NB4 (cell line): Measurements from ENCODE around the gene OTUD5.
A peak's percentile ranks its signal among the peaks of the same experiment; 100 is the strongest.

Experiments used
- DNase-seq: peaks from one replicate; pipeline ENCODE4 v3.0.0; 2010; ENCODE audit warnings: low read depth
- H3K4me3 ChIP-seq: one replicate; pipeline ENCODE4 v1.5.1; 2011; ENCODE audit warnings: mild to moderate bottlenecking, low read depth, low read length, moderate library complexity
- MYC ChIP-seq: IDR thresholded peaks from 2 replicates; pipeline ENCODE4 v1.6.1; 2011; ENCODE audit warnings: low read depth, low read length
- POLR2A ChIP-seq: IDR thresholded peaks from 2 replicates; pipeline ENCODE4 v1.6.1; 2011; ENCODE audit warnings: mild to moderate bottlenecking; ENCODE audit not compliant: insufficient read length; ENCODE audit errors: extremely low read depth
- TF ChIP-seq, protein P1 (sequence below): IDR thresholded peaks from 2 replicates; pipeline ENCODE4 v1.6.1; 2011; ENCODE audit warnings: low read depth, low read length
- TF ChIP-seq, protein P2 (sequence below): IDR thresholded peaks from one replicate; pipeline ENCODE4 v1.5.1; 2012; ENCODE audit warnings: low read depth, low read length

Gene OTUD5

DNA sequence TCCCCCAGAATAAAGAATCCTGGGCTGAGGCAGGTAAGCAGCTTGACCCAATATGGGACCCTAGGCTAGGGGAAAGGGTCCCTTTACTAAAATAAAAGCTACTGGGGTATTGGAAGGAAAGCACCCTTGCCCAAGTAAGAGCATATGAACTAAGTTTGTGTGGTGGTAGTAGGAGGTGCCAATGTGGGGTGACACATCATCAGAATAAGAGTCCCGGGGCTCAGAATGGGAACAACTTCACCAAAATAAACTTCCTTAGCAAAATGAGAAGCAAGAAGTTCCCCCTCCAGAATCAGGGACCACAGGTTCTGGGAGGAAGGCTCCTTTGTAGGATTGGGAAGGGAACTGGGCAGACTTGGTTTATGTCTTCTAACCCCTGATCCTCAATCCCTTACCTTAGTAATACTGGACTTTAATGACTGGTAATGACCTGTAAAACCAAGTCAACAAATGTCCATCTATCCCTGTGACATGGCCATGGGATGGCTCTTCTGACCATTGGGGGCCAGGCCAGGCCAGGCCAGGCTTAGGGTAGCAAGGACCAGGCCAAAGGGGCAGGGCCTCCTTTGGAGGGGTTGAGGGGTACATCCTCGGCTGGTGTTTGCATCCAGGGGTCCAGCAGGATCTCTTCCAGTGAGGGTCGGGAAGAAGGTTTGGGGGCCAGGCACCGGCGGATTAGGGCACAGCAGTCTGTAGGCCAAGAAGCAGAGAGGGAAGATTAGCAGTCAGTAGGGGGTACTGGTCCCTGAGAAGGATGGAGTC lies 43.6 kb downstream of the OTUD5 start:
- DNase-seq = no peak
- TF ChIP-seq, protein P1, sequence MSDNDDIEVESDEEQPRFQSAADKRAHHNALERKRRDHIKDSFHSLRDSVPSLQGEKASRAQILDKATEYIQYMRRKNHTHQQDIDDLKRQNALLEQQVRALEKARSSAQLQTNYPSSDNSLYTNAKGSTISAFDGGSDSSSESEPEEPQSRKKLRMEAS = no peak
- TF ChIP-seq POLR2A (no peak), MYC (no peak)
- TF ChIP-seq, protein P2, sequence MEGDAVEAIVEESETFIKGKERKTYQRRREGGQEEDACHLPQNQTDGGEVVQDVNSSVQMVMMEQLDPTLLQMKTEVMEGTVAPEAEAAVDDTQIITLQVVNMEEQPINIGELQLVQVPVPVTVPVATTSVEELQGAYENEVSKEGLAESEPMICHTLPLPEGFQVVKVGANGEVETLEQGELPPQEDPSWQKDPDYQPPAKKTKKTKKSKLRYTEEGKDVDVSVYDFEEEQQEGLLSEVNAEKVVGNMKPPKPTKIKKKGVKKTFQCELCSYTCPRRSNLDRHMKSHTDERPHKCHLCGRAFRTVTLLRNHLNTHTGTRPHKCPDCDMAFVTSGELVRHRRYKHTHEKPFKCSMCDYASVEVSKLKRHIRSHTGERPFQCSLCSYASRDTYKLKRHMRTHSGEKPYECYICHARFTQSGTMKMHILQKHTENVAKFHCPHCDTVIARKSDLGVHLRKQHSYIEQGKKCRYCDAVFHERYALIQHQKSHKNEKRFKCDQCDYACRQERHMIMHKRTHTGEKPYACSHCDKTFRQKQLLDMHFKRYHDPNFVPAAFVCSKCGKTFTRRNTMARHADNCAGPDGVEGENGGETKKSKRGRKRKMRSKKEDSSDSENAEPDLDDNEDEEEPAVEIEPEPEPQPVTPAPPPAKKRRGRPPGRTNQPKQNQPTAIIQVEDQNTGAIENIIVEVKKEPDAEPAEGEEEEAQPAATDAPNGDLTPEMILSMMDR = no peak
- H3K4me3 ChIP-seq = no peak overlapping the region

DNA sequence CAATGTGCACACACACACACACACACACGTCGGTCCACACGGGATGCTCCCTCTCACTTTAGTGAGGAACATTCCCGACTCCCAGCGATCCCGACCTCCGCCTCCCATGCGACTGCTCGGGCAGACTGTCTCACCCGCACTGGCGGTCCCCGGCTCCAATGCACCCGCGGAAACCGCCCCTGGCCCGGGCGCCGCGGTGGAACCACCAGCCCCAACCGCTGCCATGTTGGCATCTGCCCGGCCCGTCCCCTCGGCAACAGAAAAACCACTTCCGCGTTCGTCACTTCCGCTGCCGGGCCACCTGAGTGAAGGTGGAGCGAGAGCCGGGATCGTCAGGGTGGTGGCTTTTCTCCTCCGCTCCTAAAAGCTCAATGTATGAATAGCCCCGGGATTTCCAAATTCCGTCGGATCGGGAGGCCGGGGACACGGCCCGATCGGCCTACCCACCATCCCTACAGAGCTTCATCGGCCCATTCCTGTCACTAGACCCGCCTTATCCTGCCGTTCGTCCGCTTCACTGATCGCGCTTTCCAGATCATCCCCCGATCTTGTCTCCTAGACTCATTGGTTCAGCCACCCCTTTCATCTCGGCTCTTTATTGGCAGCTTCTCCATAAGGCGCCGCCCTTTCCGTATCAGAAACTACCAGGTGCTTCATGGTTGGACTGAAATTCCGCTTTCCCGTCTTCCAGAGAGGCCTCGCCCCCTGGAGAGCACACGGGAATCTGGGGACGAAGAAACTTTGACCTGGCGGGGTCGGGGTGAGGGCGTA lies 45.8 kb downstream of the OTUD5 start, which contains the start of gene SLC35A2:
TSS of gene SLC35A2 (minus strand) at position 235 of the 771 bp plus-strand sequence. CDS start at position 225, 10 bp downstream.
- TF ChIP-seq, protein P1 = peak; percentile 38; the same call in 1 of the 2 replicates
- TF ChIP-seq, protein P2 = no peak
- peak; percentile 44 for TF ChIP-seq POLR2A
- peak; percentile 34; the same call in 1 of the 2 replicates for TF ChIP-seq MYC
- DNase-seq = peak; percentile 75
- H3K4me3 ChIP-seq = peak within 1 kb of the TSS; percentile 97

DNA sequence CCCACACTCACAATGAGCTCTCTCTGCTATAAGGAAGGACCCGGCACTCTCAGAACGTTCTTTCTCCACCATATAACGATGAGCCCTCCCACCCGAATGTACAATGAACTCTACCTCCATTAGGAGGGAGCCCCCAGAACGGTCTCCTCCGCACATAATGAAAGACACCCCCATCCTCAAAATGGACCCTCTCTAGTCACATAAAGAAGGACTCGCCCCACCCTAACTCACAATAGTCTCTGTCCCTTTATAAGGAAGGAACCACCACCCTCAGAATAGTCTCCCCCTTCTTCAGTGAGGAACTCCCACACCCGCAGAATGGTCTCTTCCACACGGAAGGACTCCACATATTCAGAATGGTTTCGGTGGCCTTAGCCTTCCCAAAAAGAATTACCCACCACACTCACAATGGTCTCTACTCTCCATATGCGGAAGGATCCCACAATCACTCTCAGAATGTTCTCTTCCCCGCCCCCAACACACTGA lies 46.4 kb downstream of the OTUD5 start:
- peak; percentile 62 for DNase-seq
- peak overlapping the region; percentile 97 for H3K4me3 ChIP-seq
- TF ChIP-seq, protein P1 = no peak
- no peak for TF ChIP-seq MYC
- TF ChIP-seq, protein P2 = no peak
- no peak for TF ChIP-seq POLR2A

DNA sequence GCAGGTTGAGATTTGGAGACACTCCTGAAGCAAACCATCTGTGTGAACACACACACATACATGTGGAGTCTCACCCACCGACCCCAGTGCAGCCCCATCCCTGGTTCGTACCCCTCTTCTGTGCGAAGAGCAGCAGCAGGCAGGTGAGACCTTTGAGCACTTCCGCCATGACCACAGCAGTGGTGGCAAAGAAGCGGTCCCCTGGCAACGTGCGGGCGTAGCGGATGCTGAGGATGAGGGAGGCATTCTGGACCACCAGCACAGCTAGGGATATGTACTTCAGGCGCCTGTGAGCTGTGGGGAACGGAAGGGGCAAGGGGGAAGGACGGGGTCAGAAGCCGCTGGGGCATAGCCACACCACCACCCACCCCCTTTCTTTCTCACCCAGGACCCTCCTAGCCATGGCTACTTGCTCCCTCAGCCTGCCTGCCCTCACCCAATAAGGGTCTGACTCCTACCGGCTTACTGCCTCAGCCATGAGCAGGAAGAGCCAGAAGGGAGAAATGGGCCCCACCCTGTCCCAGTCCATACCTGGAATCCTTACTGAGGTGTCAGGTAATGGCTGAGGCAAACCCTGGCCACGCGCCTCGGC lies 47.6 kb downstream of the OTUD5 start:
- TF ChIP-seq, protein P1 = no peak
- TF ChIP-seq POLR2A (no peak), MYC (no peak)
- TF ChIP-seq, protein P2 = no peak
- no peak for DNase-seq
- H3K4me3 ChIP-seq = no peak overlapping the region

DNA sequence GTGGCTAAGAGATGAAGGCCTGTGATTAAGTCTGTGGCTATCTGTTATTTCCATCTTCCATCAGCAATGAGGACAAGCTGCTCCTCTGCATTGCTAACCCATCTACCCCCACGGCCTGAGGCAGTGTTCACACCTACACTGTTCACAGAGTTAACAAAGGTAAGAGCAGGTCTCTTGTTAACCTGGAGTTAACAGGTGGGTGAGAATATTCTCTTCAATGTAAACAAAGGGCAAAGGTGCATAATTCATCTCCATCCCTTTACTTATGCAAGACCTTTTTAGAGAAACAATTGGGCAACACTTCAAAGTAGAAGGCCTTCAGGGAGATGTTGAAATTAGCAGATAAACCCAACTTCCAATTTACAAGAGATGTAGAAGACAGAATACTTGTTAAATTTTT lies 48.8 kb downstream of the OTUD5 start:
- no peak overlapping the region for H3K4me3 ChIP-seq
- TF ChIP-seq, protein P2 = no peak
- TF ChIP-seq, protein P1 = no peak
- TF ChIP-seq POLR2A (no peak), MYC (no peak)
- no peak for DNase-seq
